Measurements from ENCODE around the gene EPHA2.

GRCh38 chr1:16153999-16154673 lies 1.7 kb downstream of the EPHA2 start:
- TF ChIP-seq, protein P1, sequence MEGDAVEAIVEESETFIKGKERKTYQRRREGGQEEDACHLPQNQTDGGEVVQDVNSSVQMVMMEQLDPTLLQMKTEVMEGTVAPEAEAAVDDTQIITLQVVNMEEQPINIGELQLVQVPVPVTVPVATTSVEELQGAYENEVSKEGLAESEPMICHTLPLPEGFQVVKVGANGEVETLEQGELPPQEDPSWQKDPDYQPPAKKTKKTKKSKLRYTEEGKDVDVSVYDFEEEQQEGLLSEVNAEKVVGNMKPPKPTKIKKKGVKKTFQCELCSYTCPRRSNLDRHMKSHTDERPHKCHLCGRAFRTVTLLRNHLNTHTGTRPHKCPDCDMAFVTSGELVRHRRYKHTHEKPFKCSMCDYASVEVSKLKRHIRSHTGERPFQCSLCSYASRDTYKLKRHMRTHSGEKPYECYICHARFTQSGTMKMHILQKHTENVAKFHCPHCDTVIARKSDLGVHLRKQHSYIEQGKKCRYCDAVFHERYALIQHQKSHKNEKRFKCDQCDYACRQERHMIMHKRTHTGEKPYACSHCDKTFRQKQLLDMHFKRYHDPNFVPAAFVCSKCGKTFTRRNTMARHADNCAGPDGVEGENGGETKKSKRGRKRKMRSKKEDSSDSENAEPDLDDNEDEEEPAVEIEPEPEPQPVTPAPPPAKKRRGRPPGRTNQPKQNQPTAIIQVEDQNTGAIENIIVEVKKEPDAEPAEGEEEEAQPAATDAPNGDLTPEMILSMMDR (IDR thresholded peaks at IDR 0.05): no peak
- no peak for TF ChIP-seq POLR2A (IDR thresholded peaks at IDR 0.05)

Measured in testis (tissue), 2 donors.